Suppressor macrophage treated with lipopolysaccharide for 1 hour (primary cell): Measurements from ENCODE around the gene CCDC85B.

Source experiments
- DNase-seq, 3 donors: peaks; one replicate each; pipeline ENCODE4 v3.0.0-alpha.2; 2020 to 2022

CCDC85B gene

GRCh38 chr11:65912845-65913244, 22.4 kb downstream of the CCDC85B start:
- peak; percentile 79 to 86 (median 84) for DNase-seq

GRCh38 chr11:65915101-65915820, 24.8 kb downstream of the CCDC85B start:
- DNase-seq = no peak

GRCh38 chr11:65915821-65916251, 25.4 kb downstream of the CCDC85B start:
- DNase-seq = peak; percentile 85

GRCh38 chr11:65916391-65916790, 25.9 kb downstream of the CCDC85B start:
- no peak for DNase-seq

GRCh38 chr11:65917077-65917433, 26.6 kb downstream of the CCDC85B start:
- no peak for DNase-seq

GRCh38 chr11:65917434-65918210, 27.1 kb downstream of the CCDC85B start:
- DNase-seq = no peak

GRCh38 chr11:65918211-65919140, 28.0 kb downstream of the CCDC85B start, which contains the start of gene C11orf68:
Gene C11orf68, minus strand, starts transcription at chr11:65919062. Its CDS starts 31 bp downstream, at chr11:65919031.
- no peak for DNase-seq

- DNase-seq = peak; percentile 99 to 100 (median 99)
These were observed 28.7 kb downstream of the CCDC85B start, which contains the start of gene DRAP1 for GRCh38 chr11:65919141-65919572. Gene DRAP1, plus strand, starts transcription at chr11:65919426. Its CDS starts 76 bp downstream, at chr11:65919502.

GRCh38 chr11:65919573-65920371, 29.3 kb downstream of the CCDC85B start:
- peak; percentile 30 to 61 (median 41) for DNase-seq

- DNase-seq = no peak
These were observed 29.9 kb downstream of the CCDC85B start for GRCh38 chr11:65920372-65920802.

- DNase-seq = no peak
These were observed 30.6 kb downstream of the CCDC85B start for GRCh38 chr11:65921033-65921555.

GRCh38 chr11:65921876-65922275, 31.4 kb downstream of the CCDC85B start:
- DNase-seq = no peak

GRCh38 chr11:65922565-65922964, 32.1 kb downstream of the CCDC85B start:
- DNase-seq = no peak

- no peak for DNase-seq
These were observed 34.9 kb downstream of the CCDC85B start for GRCh38 chr11:65925397-65925796.

- peak; percentile 86 to 91 (median 89) for DNase-seq
These were observed 37.5 kb downstream of the CCDC85B start for GRCh38 chr11:65927904-65928397.

- no peak for DNase-seq
These were observed 38.2 kb downstream of the CCDC85B start for GRCh38 chr11:65928667-65929066.

GRCh38 chr11:65931773-65932557, 41.5 kb downstream of the CCDC85B start:
- no peak for DNase-seq

GRCh38 chr11:65932558-65932919, 42.1 kb downstream of the CCDC85B start:
- DNase-seq = peak in 1 of 3 donors; percentile 41

GRCh38 chr11:65934014-65934413, 43.5 kb downstream of the CCDC85B start:
- no peak for DNase-seq

GRCh38 chr11:65937766-65938165, 47.3 kb downstream of the CCDC85B start:
- DNase-seq = no peak
